PFSK-1 (cell line): ENCODE measurements around the gene COQ8A.

ENCODE experiments used
- FOXP2 ChIP-seq: optimal IDR thresholded peaks from 2 replicates; pipeline ENCODE3; 2011; ENCODE audit warnings: borderline replicate concordance, control low read depth, inconsistent platforms; ENCODE audit not compliant: insufficient read depth; ENCODE audit errors: extremely low read length, extremely low read depth
- POLR2AphosphoS5 ChIP-seq: IDR thresholded peaks from 2 replicates; pipeline ENCODE4 v1.6.1; 2012; ENCODE audit warnings: low read depth, mild to moderate bottlenecking, control low read depth, low read length, moderate library complexity
- REST ChIP-seq, 2 experiments: IDR thresholded peaks; 2 replicates each; pipeline versions ENCODE4 v1.6.1 to v1.8.0; 2011 to 2012; ENCODE audit warnings: low read depth in 2 of 2, low read length in 2 of 2, control low read depth in 1 of 2, inconsistent platforms in 1 of 2, mild to moderate bottlenecking in 1 of 2, moderate library complexity in 1 of 2; ENCODE audit not compliant: insufficient read depth in 1 of 2
- SIN3A ChIP-seq: IDR thresholded peaks from 2 replicates; pipeline ENCODE4 v1.6.1; 2012; ENCODE audit warnings: mild to moderate bottlenecking, low read length, moderate library complexity, borderline replicate concordance; ENCODE audit not compliant: insufficient read depth
- TAF1 ChIP-seq: IDR thresholded peaks from 2 replicates; pipeline ENCODE4 v1.6.1; 2012; ENCODE audit warnings: low read length, control low read depth, borderline replicate concordance; ENCODE audit not compliant: insufficient read depth

COQ8A gene

GRCh38 chr1:226986496-226987178, 46.5 kb downstream of the COQ8A start:
- TF ChIP-seq TAF1 (no peak), FOXP2 (no peak)

GRCh38 chr1:226987179-226987536, 47.1 kb downstream of the COQ8A start:
- TF ChIP-seq REST (IDR thresholded peaks at IDR 0.05; ENCODE audit: insufficient read depth in 1 of 2, low read depth in 2 of 2, low read length in 2 of 2): no peak
- no peak for TF ChIP-seq SIN3A
- no peak for TF ChIP-seq FOXP2
- TF ChIP-seq TAF1: no peak
- TF ChIP-seq POLR2AphosphoS5: no peak

GRCh38 chr1:226987623-226988333, 47.7 kb downstream of the COQ8A start:
- TF ChIP-seq REST (IDR thresholded peaks at IDR 0.05; ENCODE audit: insufficient read depth in 1 of 2, low read depth in 2 of 2, low read length in 2 of 2) (no peak), FOXP2 (no peak), TAF1 (no peak), POLR2AphosphoS5 (no peak), SIN3A (no peak)

GRCh38 chr1:226988334-226988666, 48.2 kb downstream of the COQ8A start:
- TF ChIP-seq POLR2AphosphoS5 (no peak), FOXP2 (no peak), REST (IDR thresholded peaks at IDR 0.05; ENCODE audit: insufficient read depth in 1 of 2, low read depth in 2 of 2, low read length in 2 of 2) (no peak), SIN3A (no peak), TAF1 (no peak)

GRCh38 chr1:226989085-226989920, 49.2 kb downstream of the COQ8A start:
- TF ChIP-seq FOXP2 (no peak), SIN3A (no peak), REST (IDR thresholded peaks at IDR 0.05; ENCODE audit: insufficient read depth in 1 of 2, low read depth in 2 of 2, low read length in 2 of 2) (no peak), POLR2AphosphoS5 (no peak)
